H9 (cell line): ENCODE data around the gene FYN. TPM values are rescaled to one million over a fixed set of nuclear protein-coding genes. Genes with fewer than 3 reads are reported as not detected.

ENCODE experiments used
- DNase-seq: peaks from one replicate; pipeline ENCODE4 v3.0.0-alpha.2; 2017
- H2AFZ ChIP-seq: one replicate; pipeline ENCODE4 v1.6.1; 2013; ENCODE audit warnings: mild to moderate bottlenecking, low read length, control low read depth, moderate library complexity
- H2AK5ac ChIP-seq: 2 replicates; pipeline ENCODE4 v1.6.1; 2013; ENCODE audit warnings: low read length, control low read depth, mixed read lengths; ENCODE audit not compliant: insufficient read length
- H2BK120ac ChIP-seq: one replicate; pipeline ENCODE4 v1.6.1; 2013; ENCODE audit warnings: low read depth, mild to moderate bottlenecking, low read length, control low read depth, inconsistent platforms; ENCODE audit not compliant: poor library complexity, severe bottlenecking
- H2BK12ac ChIP-seq: 2 replicates; pipeline ENCODE4 v1.6.1; 2013; ENCODE audit warnings: low read length, control low read depth, mixed read lengths, low read depth; ENCODE audit not compliant: insufficient read length
- H2BK15ac ChIP-seq: 2 replicates; pipeline ENCODE4 v1.6.1; 2013; ENCODE audit warnings: low read depth, low read length, control low read depth
- H2BK20ac ChIP-seq: one replicate; pipeline ENCODE4 v1.6.1; 2013; ENCODE audit warnings: low read depth, mild to moderate bottlenecking, low read length, control low read depth, inconsistent platforms; ENCODE audit not compliant: poor library complexity, severe bottlenecking
- H2BK5ac ChIP-seq: 2 replicates; pipeline ENCODE4 v1.6.1; 2013; ENCODE audit warnings: low read length, control low read depth, mixed read lengths; ENCODE audit not compliant: insufficient read length
- H3K14ac ChIP-seq: 2 replicates; pipeline ENCODE4 v1.6.1; 2013; ENCODE audit warnings: low read length, control low read depth; ENCODE audit not compliant: insufficient read depth
- H3K18ac ChIP-seq: 2 replicates; pipeline ENCODE4 v1.6.1; 2013; ENCODE audit warnings: low read depth, mild to moderate bottlenecking, mixed read lengths, low read length, control low read depth; ENCODE audit not compliant: insufficient read length
- H3K23ac ChIP-seq: 2 replicates; pipeline ENCODE4 v1.6.1; 2013; ENCODE audit warnings: low read length, control low read depth, mixed read lengths, low read depth; ENCODE audit not compliant: insufficient read length
- H3K23me2 ChIP-seq: 2 replicates; pipeline ENCODE4 v1.6.1; 2013; ENCODE audit warnings: low read depth, mild to moderate bottlenecking, mixed read lengths, low read length, control low read depth; ENCODE audit not compliant: insufficient read length, poor library complexity, severe bottlenecking
- H3K27ac ChIP-seq: 2 replicates; pipeline ENCODE4 v1.5.1; 2013; ENCODE audit warnings: low read length, control low read depth, mixed read lengths, low read depth; ENCODE audit not compliant: insufficient read length
- H3K27me3 ChIP-seq: 2 replicates; pipeline ENCODE4 v1.6.1; 2013; ENCODE audit warnings: low read length, control low read depth, inconsistent platforms; ENCODE audit not compliant: insufficient read depth
- H3K4ac ChIP-seq: 2 replicates; pipeline ENCODE4 v1.6.1; 2013; ENCODE audit warnings: low read depth, mild to moderate bottlenecking, control low read depth, inconsistent platforms, low read length, moderate library complexity
- H3K4me1 ChIP-seq: 2 replicates; pipeline ENCODE4 v1.6.1; 2013; ENCODE audit warnings: low read length, control low read depth, inconsistent platforms; ENCODE audit not compliant: insufficient read depth
- H3K4me2 ChIP-seq: 2 replicates; pipeline ENCODE4 v1.6.1; 2013; ENCODE audit warnings: low read length, control low read depth, mixed read lengths; ENCODE audit not compliant: insufficient read length, insufficient read depth
- H3K56ac ChIP-seq: 2 replicates; pipeline ENCODE4 v1.6.1; 2013; ENCODE audit warnings: low read depth, mild to moderate bottlenecking, mixed read lengths, low read length, control low read depth; ENCODE audit not compliant: insufficient read length
- H3K79me1 ChIP-seq: 2 replicates; pipeline ENCODE4 v1.6.1; 2013; ENCODE audit warnings: low read depth, mild to moderate bottlenecking, moderate library complexity, low read length, control low read depth, inconsistent platforms; ENCODE audit not compliant: insufficient read depth, poor library complexity, severe bottlenecking
- H3K79me2 ChIP-seq: 2 replicates; pipeline ENCODE4 v1.6.1; 2013; ENCODE audit warnings: low read length, control low read depth, inconsistent platforms; ENCODE audit not compliant: insufficient read depth
- H3K9ac ChIP-seq: 2 replicates; pipeline ENCODE4 v1.6.1; 2013; ENCODE audit warnings: low read length, control low read depth, mixed read lengths; ENCODE audit not compliant: insufficient read length; ENCODE audit errors: extremely low read depth
- H3K9me3 ChIP-seq: one replicate; pipeline ENCODE4 v1.6.1; 2013; ENCODE audit warnings: low read depth, low read length, inconsistent platforms; ENCODE audit not compliant: control insufficient read depth
- H3T11ph ChIP-seq: one replicate; pipeline ENCODE4 v1.6.1; 2013; ENCODE audit warnings: mild to moderate bottlenecking, low read length, control low read depth, inconsistent platforms
- H4K20me1 ChIP-seq: one replicate; pipeline ENCODE4 v1.6.1; 2013; ENCODE audit not compliant: control insufficient read depth, insufficient read length, insufficient read depth
- H4K5ac ChIP-seq: 2 replicates; pipeline ENCODE4 v1.6.1; 2013; ENCODE audit warnings: low read depth, mild to moderate bottlenecking, mixed read lengths, low read length, control low read depth; ENCODE audit not compliant: insufficient read length
- H4K8ac ChIP-seq: replicated peaks from 2 replicates; pipeline ENCODE4 v1.6.1; 2013; ENCODE audit warnings: low read length, control low read depth, mixed read lengths, low read depth; ENCODE audit not compliant: insufficient read length
- H4K91ac ChIP-seq: 2 replicates; pipeline ENCODE4 v1.6.1; 2013; ENCODE audit warnings: low read depth, mild to moderate bottlenecking, moderate library complexity, mixed read lengths, low read length, control low read depth; ENCODE audit not compliant: insufficient read length
- H3K27ac Mint-ChIP-seq, 3 experiments: 2 replicates in 2 of 3; 3 replicates in 1 of 3; pipeline ENCODE4 v1.8.0; 2020 to 2021; ENCODE audit warnings: mixed read lengths in 3 of 3, mild to moderate bottlenecking in 1 of 3, moderate library complexity in 1 of 3
- H3K27me3 Mint-ChIP-seq: 2 replicates; pipeline ENCODE4 v1.8.0; 2021; ENCODE audit warnings: low read depth, mild to moderate bottlenecking, moderate library complexity, mixed read lengths
- H3K36me3 Mint-ChIP-seq, 3 experiments: 2 replicates in 2 of 3; 3 replicates in 1 of 3; pipeline ENCODE4 v1.8.0; 2020 to 2021; ENCODE audit warnings: low read depth in 3 of 3, mixed read lengths in 3 of 3; ENCODE audit not compliant: insufficient read depth in 1 of 3
- H3K4me1 Mint-ChIP-seq, 2 experiments: 2 replicates each; pipeline ENCODE4 v1.8.0; 2020; ENCODE audit warnings: mixed read lengths in 2 of 2
- H3K4me3 Mint-ChIP-seq, 2 experiments: 2 replicates in 1 of 2; 3 replicates in 1 of 2; pipeline ENCODE4 v1.8.0; 2020 to 2021; ENCODE audit warnings: mild to moderate bottlenecking in 2 of 2, mixed read lengths in 2 of 2, moderate library complexity in 1 of 2
- H3K9me3 Mint-ChIP-seq, 2 experiments: 2 replicates in 1 of 2; 3 replicates in 1 of 2; pipeline ENCODE4 v1.8.0; 2020; ENCODE audit warnings: mild to moderate bottlenecking in 2 of 2, mixed read lengths in 2 of 2, moderate library complexity in 1 of 2
- CTCF ChIP-seq: fragments of 200-600 bp; sonication (generic); conservative IDR thresholded peaks from 3 replicates; pipeline ENCODE4 v1.8.0; 2021; ENCODE audit warnings: antibody characterized with exemption, mild to moderate bottlenecking
- WGBS: extraction: QIAGEN DNeasy Blood & Tissue Kit; methylation state at CpG from one replicate; pipeline ENCODE4 v1.1.7; 2013; ENCODE audit warnings: missing lambda C conversion rate, low lambda C conversion rate, mixed read lengths; ENCODE audit not compliant: insufficient read length; ENCODE audit errors: extremely low coverage; 5-methylcytosine and 5-hydroxymethylcytosine counted together
- total RNA-seq: library from RNA; stranded (reverse); gene quantifications from 2 replicates; pipeline ENCODE4 v1.2.1, GENCODE V29; 2021

FYN gene
- total RNA-seq, 1 experiment from 2014 or later: 64.8 TPM

GRCh38 chr6:111900735-111901134, 27.5 kb upstream of the FYN start:
- Histone ChIP-seq H2AK5ac (no peak overlapping the region), H3K27ac (no peak overlapping the region), H3K23ac (no peak overlapping the region), H3K14ac (no peak overlapping the region), H3K9me3 (no peaks in the 10 kb centered on the region), H4K8ac (no peak overlapping the region), H2BK5ac (no peak overlapping the region), H2BK120ac (no peak overlapping the region), H2BK15ac (no peak overlapping the region), H2AFZ (no peak overlapping the region), H2BK12ac (no peak overlapping the region), H3K4me1 (no peaks in the 10 kb centered on the region), H3K4me2 (no peak overlapping the region), H3K79me1 (no peaks in the 10 kb centered on the region), H3K18ac (no peak overlapping the region), H4K20me1 (no peaks in the 10 kb centered on the region), H3K4ac (no peak overlapping the region), H4K91ac (no peak overlapping the region), H3K27me3 (no peaks in the 10 kb centered on the region), H2BK20ac (no peak overlapping the region), H3K9ac (no peak overlapping the region), H4K5ac (no peak overlapping the region), H3K23me2 (no peaks in the 10 kb centered on the region), H3T11ph (no peak overlapping the region), H3K79me2 (no peaks in the 10 kb centered on the region), H3K56ac (no peak overlapping the region)
- peaks cover 15% of the 10 kb centered on the region in 2 experiments for H3K4me1 Mint-ChIP-seq
- H3K9me3 Mint-ChIP-seq: no peaks in the 10 kb centered on the region
- H3K4me3 Mint-ChIP-seq: no peak overlapping the region
- no peaks in the 10 kb centered on the region for H3K36me3 Mint-ChIP-seq
- WGBS: no CpG with 5 or more reads among the region's 5 CpGs
- no peak for DNase-seq
- H3K27ac Mint-ChIP-seq: no peak overlapping the region
- H3K27me3 Mint-ChIP-seq: peaks cover 1% of the 10 kb centered on the region; the same call in 1 of the 2 replicates
- no peak for TF ChIP-seq CTCF
